ENCODE measurements around the gene EFR3B. TPM values are rescaled to one million over a fixed set of nuclear protein-coding genes. Genes with fewer than 3 reads are reported as not detected.
A peak's percentile ranks its signal among the peaks of the same experiment; 100 is the strongest.

Gene EFR3B
- polyA plus RNA-seq, 2 of the 4 experiments (the other 2 are of a cell fraction): 6.5 to 12.5 TPM

DNA sequence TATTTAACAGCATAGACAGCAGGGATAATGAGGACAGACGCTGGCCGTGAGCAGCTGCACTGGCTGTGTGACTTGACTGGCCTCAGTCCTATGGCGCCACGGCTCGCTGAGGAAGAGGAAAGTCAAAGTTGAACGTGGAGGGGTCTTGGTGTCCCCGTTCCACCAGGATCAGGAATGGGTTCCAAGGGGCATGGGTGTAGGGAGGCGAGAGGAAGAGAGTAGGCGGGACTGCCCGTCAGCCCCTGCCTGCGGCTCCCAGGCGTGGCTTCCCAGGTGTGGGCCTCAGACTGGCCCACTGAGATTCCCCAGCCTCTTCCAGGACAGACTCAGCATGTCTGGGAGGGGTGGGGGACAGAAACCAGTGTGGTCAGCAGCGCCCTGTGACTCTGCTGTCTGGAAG is 75.1 kb downstream of the EFR3B start:
- Histone ChIP-seq H3K4me1 (0 out of 3 replicates have a peak, but pooled peaks cover 4% of the 10 kb centered on the region), H3K27ac (no peak overlapping the region), H3K9me3 (no peaks in the 10 kb centered on the region), H3K4me3 (no peak overlapping the region), H3K4me2 (no peak overlapping the region)
- CTCF ChIA-PET: interaction anchor here (4.5 to 9.7 kb wide), 2 partner anchors 12 to 141 kb away, joined by 34 to 55 read pairs; no protein-coding TSS in a partner anchor
- DNase-seq (ENCODE audit: low read depth in 1 of 2, low spot score in 1 of 2) (no peak), FAIRE-seq (no peak), ATAC-seq (no peak)
- POLR2A ChIA-PET: no interaction called here
- WGBS (ENCODE audit: missing lambda C conversion rate): 91% methylated on average over 13 of the region's 13 CpGs
- TF ChIP-seq ZSCAN20 (CRISPR knock-in tag; IDR thresholded peaks at IDR 0.05) (no peak), KDM5A (IDR thresholded peaks at IDR 0.05) (no peak), KDM1A (IDR thresholded peaks at IDR 0.05; ENCODE audit: low read depth) (no peak), NR3C1 (IDR thresholded peaks at IDR 0.05) (no peak), POLR2A (IDR thresholded peaks at IDR 0.05; ENCODE audit: low read length) (no peak)
- TF ChIP-seq, protein P1, sequence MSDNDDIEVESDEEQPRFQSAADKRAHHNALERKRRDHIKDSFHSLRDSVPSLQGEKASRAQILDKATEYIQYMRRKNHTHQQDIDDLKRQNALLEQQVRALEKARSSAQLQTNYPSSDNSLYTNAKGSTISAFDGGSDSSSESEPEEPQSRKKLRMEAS (IDR thresholded peaks at IDR 0.05): no peak

DNA sequence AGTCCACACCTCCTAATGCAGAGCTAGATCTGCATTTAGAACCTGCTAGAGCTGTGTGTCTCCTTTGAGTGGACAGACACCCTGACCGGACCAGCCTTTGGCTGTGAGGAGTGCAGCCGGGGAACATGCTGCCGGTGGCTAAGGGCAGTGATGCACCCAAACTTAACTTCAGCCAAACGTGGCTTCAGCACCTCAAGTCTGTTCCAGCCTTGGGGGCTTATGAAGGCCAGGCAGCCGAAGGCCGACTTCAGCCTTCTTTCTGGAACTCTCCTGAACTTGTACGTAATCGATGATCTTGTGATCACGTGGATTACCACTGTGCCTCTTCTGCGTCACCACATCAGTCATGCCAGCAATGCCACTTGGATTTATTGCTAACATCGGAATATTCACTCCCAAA is 77.4 kb downstream of the EFR3B start:
- CTCF ChIA-PET: interaction anchor here (0.6 to 9.7 kb wide), 4 partner anchors 10 to 143 kb away, joined by 3 to 55 read pairs (median 16); no protein-coding TSS in a partner anchor
- no peak for FAIRE-seq
- no peak for DNase-seq (ENCODE audit: low read depth in 1 of 2, low spot score in 1 of 2)

DNA sequence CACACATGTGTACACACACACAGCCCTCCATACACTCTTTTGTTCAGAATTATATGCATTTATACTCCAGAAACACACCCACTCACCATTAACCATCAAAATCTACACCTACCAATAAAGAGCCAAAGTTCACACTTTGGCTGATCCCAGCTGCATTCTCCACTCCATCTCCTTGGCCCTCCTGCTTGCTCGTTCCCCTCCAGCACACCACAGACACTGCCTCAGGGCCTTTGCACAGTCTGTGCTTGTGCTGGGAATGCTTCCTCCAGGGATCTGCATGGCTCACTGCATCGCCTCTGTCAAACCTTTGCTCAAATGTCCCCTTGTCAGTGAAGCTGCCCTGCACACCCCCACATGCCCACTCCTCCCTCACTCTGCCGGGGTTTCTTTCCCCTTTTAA is 80.5 kb downstream of the EFR3B start:
- ATAC-seq (no peak), DNase-seq (ENCODE audit: low read depth in 1 of 2, low spot score in 1 of 2) (no peak), FAIRE-seq (no peak)
- Histone ChIP-seq H3K4me3 (no peak overlapping the region), H3K4me1 (no peaks in the 10 kb centered on the region), H3K27ac (no peak overlapping the region), H3K9me3 (no peaks in the 10 kb centered on the region), H3K4me2 (no peak overlapping the region)
- TF ChIP-seq FOXS1 (CRISPR knock-in tag; IDR thresholded peaks at IDR 0.05): no peak
- TF ChIP-seq, protein P2, sequence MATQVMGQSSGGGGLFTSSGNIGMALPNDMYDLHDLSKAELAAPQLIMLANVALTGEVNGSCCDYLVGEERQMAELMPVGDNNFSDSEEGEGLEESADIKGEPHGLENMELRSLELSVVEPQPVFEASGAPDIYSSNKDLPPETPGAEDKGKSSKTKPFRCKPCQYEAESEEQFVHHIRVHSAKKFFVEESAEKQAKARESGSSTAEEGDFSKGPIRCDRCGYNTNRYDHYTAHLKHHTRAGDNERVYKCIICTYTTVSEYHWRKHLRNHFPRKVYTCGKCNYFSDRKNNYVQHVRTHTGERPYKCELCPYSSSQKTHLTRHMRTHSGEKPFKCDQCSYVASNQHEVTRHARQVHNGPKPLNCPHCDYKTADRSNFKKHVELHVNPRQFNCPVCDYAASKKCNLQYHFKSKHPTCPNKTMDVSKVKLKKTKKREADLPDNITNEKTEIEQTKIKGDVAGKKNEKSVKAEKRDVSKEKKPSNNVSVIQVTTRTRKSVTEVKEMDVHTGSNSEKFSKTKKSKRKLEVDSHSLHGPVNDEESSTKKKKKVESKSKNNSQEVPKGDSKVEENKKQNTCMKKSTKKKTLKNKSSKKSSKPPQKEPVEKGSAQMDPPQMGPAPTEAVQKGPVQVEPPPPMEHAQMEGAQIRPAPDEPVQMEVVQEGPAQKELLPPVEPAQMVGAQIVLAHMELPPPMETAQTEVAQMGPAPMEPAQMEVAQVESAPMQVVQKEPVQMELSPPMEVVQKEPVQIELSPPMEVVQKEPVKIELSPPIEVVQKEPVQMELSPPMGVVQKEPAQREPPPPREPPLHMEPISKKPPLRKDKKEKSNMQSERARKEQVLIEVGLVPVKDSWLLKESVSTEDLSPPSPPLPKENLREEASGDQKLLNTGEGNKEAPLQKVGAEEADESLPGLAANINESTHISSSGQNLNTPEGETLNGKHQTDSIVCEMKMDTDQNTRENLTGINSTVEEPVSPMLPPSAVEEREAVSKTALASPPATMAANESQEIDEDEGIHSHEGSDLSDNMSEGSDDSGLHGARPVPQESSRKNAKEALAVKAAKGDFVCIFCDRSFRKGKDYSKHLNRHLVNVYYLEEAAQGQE (IDR thresholded peaks at IDR 0.05): no peak
- TF ChIP-seq SMC3 (IDR thresholded peaks at IDR 0.05): no peak
- TF ChIP-seq JUNB (IDR thresholded peaks at IDR 0.05): no peak
- TF ChIP-seq, protein P3, sequence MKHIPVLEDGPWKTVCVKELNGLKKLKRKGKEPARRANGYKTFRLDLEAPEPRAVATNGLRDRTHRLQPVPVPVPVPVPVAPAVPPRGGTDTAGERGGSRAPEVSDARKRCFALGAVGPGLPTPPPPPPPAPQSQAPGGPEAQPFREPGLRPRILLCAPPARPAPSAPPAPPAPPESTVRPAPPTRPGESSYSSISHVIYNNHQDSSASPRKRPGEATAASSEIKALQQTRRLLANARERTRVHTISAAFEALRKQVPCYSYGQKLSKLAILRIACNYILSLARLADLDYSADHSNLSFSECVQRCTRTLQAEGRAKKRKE (CRISPR knock-in tag; IDR thresholded peaks at IDR 0.05; ENCODE audit: low read depth): no peak
- TF ChIP-seq NPAS2 (CRISPR knock-in tag; IDR thresholded peaks at IDR 0.05; ENCODE audit: borderline replicate concordance): no peak
- TF ChIP-seq, protein P1 (IDR thresholded peaks at IDR 0.05): no peak
- no peak for TF ChIP-seq HOXA7 (CRISPR knock-in tag; IDR thresholded peaks at IDR 0.05)
- no peak for TF ChIP-seq HDAC2 (IDR thresholded peaks at IDR 0.05)
- TF ChIP-seq, protein P4, sequence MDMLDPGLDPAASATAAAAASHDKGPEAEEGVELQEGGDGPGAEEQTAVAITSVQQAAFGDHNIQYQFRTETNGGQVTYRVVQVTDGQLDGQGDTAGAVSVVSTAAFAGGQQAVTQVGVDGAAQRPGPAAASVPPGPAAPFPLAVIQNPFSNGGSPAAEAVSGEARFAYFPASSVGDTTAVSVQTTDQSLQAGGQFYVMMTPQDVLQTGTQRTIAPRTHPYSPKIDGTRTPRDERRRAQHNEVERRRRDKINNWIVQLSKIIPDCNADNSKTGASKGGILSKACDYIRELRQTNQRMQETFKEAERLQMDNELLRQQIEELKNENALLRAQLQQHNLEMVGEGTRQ (IDR thresholded peaks at IDR 0.05): no peak
- TF ChIP-seq EHF (CRISPR knock-in tag; IDR thresholded peaks at IDR 0.05): no peak
- TF ChIP-seq, protein P5, sequence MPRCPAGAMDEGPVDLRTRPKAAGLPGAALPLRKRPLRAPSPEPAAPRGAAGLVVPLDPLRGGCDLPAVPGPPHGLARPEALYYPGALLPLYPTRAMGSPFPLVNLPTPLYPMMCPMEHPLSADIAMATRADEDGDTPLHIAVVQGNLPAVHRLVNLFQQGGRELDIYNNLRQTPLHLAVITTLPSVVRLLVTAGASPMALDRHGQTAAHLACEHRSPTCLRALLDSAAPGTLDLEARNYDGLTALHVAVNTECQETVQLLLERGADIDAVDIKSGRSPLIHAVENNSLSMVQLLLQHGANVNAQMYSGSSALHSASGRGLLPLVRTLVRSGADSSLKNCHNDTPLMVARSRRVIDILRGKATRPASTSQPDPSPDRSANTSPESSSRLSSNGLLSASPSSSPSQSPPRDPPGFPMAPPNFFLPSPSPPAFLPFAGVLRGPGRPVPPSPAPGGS (IDR thresholded peaks at IDR 0.05): no peak
- TF ChIP-seq NFE2L2 (conservative IDR thresholded peaks at IDR 0.05; ENCODE audit: low read length): no peak
- TF ChIP-seq KDM5A (IDR thresholded peaks at IDR 0.05): no peak
- TF ChIP-seq FOSB (CRISPR knock-in tag; IDR thresholded peaks at IDR 0.05): no peak
- TF ChIP-seq, protein P6, sequence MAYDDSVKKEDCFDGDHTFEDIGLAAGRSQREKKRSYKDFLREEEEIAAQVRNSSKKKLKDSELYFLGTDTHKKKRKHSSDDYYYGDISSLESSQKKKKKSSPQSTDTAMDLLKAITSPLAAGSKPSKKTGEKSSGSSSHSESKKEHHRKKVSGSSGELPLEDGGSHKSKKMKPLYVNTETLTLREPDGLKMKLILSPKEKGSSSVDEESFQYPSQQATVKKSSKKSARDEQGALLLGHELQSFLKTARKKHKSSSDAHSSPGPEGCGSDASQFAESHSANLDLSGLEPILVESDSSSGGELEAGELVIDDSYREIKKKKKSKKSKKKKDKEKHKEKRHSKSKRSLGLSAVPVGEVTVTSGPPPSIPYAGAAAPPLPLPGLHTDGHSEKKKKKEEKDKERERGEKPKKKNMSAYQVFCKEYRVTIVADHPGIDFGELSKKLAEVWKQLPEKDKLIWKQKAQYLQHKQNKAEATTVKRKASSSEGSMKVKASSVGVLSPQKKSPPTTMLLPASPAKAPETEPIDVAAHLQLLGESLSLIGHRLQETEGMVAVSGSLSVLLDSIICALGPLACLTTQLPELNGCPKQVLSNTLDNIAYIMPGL (CRISPR knock-in tag; IDR thresholded peaks at IDR 0.05; ENCODE audit: borderline replicate concordance): no peak
- WGBS (ENCODE audit: missing lambda C conversion rate): 95% methylated on average over 3 of the region's 3 CpGs
- CTCF ChIA-PET: interaction anchor here (0.8 to 2.8 kb wide), 6 partner anchors 9 to 147 kb away, joined by 3 to 32 read pairs (median 4); partner anchors contain the start of gene EFR3B
- POLR2A ChIA-PET: no interaction called here

More for the DNA sequence above, 77.4 kb downstream of the EFR3B start:
- Histone ChIP-seq H3K9me3 (no peaks in the 10 kb centered on the region), H3K4me2 (no peak overlapping the region), H3K4me1 (no peaks in the 10 kb centered on the region), H3K27ac (no peak overlapping the region), H3K4me3 (no peak overlapping the region)
- ATAC-seq: 0 out of 6 replicates have a peak, but pooled peaks of 1 of the 2 experiments have one; percentile 45
- 93% methylated on average over 11 of the region's 11 CpGs for whole genome bisulfite sequencing (ENCODE audit: missing lambda C conversion rate)
- TF ChIP-seq HOXB5 (CRISPR knock-in tag; IDR thresholded peaks at IDR 0.05) (no peak), MAZ (IDR thresholded peaks at IDR 0.05; ENCODE audit: borderline replicate concordance, low read depth, low read length) (no peak), JUN (IDR thresholded peaks at IDR 0.05) (no peak)
- POLR2A ChIA-PET: no interaction called here
